ENCODE results near the gene PTGES3. TPM values are rescaled to one million over a fixed set of nuclear protein-coding genes. Genes with fewer than 3 reads are reported as not detected.

Gene PTGES3
- total and polyA plus RNA-seq, 2 of the 8 experiments (the other 6 are each of a cell fraction or from before 2014, with no cell fraction given): 111 to 464 TPM

DNA sequence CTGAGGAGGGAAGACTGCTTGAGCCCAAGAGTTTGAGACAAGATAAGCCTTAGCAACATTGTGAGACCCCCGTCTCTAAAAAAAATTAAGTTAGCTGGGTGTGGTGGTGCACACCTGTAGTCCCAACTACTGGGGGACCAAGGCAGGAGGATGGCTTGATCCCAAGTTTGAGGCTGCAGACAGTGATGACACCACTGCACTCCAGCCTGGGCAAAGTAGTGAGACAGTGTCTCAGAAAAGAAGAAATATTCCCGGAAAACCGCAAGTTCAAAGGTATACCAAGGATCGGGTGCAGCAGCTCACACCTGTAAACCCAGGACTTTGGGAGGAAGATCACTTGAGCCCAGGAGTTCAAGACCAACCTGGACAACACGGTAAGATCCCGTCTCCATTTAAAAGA, 5.8 kb downstream of the PTGES3 start:
- H4K8ac ChIP-seq (ENCODE audit: extremely low read depth, insufficient read depth, low read length): no peak overlapping the region
- FAIRE-seq (no peak), DNase-seq (ENCODE audit: low read depth in 1 of 2, low spot score in 2 of 2) (no peak)
- no peak overlapping the region for H3K27ac ChIP-seq (ENCODE audit: low read depth, low read length)
- no peak overlapping the region for H3K23ac ChIP-seq (ENCODE audit: insufficient read length)
- peaks cover 3% of the 10 kb centered on the region; the same call in 1 of the 2 replicates for H3K79me1 ChIP-seq (ENCODE audit: low read depth, low read length)
- H3K18ac ChIP-seq (ENCODE audit: extremely low read depth, low read length): no peak overlapping the region
- H2BK12ac ChIP-seq (ENCODE audit: low read depth, low read length): no peak overlapping the region
- H4K91ac ChIP-seq (replicated peaks; ENCODE audit: insufficient read length, low read length): no peak overlapping the region
- no peaks in the 10 kb centered on the region for H3K27me3 ChIP-seq (replicated peaks in 1 of 4; ENCODE audit: control insufficient read depth in 3 of 4, extremely low read depth in 1 of 4, insufficient read depth in 3 of 4, low read length in 3 of 4)
- H2AFZ ChIP-seq (ENCODE audit: low read length): no peak overlapping the region
- no peak overlapping the region for H2BK120ac ChIP-seq (replicated peaks; ENCODE audit: low read depth, low read length)
- H3K56ac ChIP-seq (replicated peaks; ENCODE audit: insufficient read length, low read depth, low read length): no peak overlapping the region
- H3K9me3 ChIP-seq (ENCODE audit: insufficient read depth in 2 of 2, low read depth in 1 of 2, low read length in 1 of 2): no peaks in the 10 kb centered on the region
- ChIA-PET CTCF (ENCODE audit: partially characterized antibody) (no interaction called here), POLR2A (ENCODE audit: partially characterized antibody) (interaction anchor here (0.6 to 52.4 kb wide), 11 partner anchors 9 to 414 kb away, joined by 3 to 1406 read pairs (median 4); partner anchors contain the start of genes ATP5F1B, NACA and PRIM1)
- H3K9ac ChIP-seq (replicated peaks in 1 of 4; ENCODE audit: extremely low read depth in 1 of 4, low read depth in 3 of 4, low read length in 3 of 4): no peak overlapping the region
- no peak overlapping the region; a peak in 1 of 4 replicates for H3K4me2 ChIP-seq (ENCODE audit: insufficient read depth in 1 of 2, low read depth in 2 of 2, low read length in 2 of 2)
- no peak overlapping the region for H3K14ac ChIP-seq (ENCODE audit: insufficient read length)
- peaks cover 0 to 37% (median 3%) of the 10 kb centered on the region in 4 experiments; a peak in 3 of 8 replicates for H3K36me3 ChIP-seq (ENCODE audit: control insufficient read depth in 2 of 4, insufficient read depth in 4 of 4, low read length in 3 of 4)
- peaks cover 0 to 3% (median 0%) of the 10 kb centered on the region in 4 experiments; a peak in 3 of 7 replicates for H3K4me1 ChIP-seq (replicated peaks in 1 of 4; ENCODE audit: control insufficient read depth in 3 of 4, insufficient read depth in 4 of 4, low read length in 3 of 4)
- peaks cover 32 to 36% of the 10 kb centered on the region in 2 experiments for H4K20me1 ChIP-seq (replicated peaks in 1 of 2; ENCODE audit: control insufficient read depth in 1 of 2, insufficient read depth in 2 of 2, low read length in 2 of 2)
- no peak overlapping the region for H2BK15ac ChIP-seq (ENCODE audit: low read length)
- no peak overlapping the region; the same call in 1 of the 2 replicates for H2BK5ac ChIP-seq (ENCODE audit: low read depth, low read length)
- H3K4ac ChIP-seq (replicated peaks; ENCODE audit: insufficient read length, low read depth, low read length): no peak overlapping the region
- H3K4me3 ChIP-seq (ENCODE audit: extremely low read depth in 1 of 4, insufficient read depth in 2 of 4, low read depth in 3 of 4, low read length in 4 of 4): no peak overlapping the region
- H3K23me2 ChIP-seq (ENCODE audit: low read depth, low read length): peaks cover 2% of the 10 kb centered on the region; the same call in 1 of the 2 replicates
- H4K5ac ChIP-seq (ENCODE audit: insufficient read length, low read depth, low read length): no peak overlapping the region
- WGBS, 2 experiments (ENCODE audit: extremely low coverage in 1 of 2, insufficient coverage in 1 of 2, insufficient read length in 1 of 2, insufficient replicate concordance in 2 of 2, low coverage in 1 of 2, low lambda C conversion rate in 2 of 2, missing lambda C conversion rate in 1 of 2): 100% methylated on average over 6 of the region's 6 CpGs; no CpG with 5 or more reads in 1 of the 2 experiments
- H2BK20ac ChIP-seq (ENCODE audit: low read length): no peak overlapping the region
- no peak overlapping the region for H2AK5ac ChIP-seq (ENCODE audit: low read depth, low read length)
- peaks cover 84 to 99% of the 10 kb centered on the region in 2 experiments for H3K79me2 ChIP-seq (ENCODE audit: control insufficient read depth in 1 of 2, insufficient read depth in 2 of 2, low read length in 2 of 2)
- TF ChIP-seq SAP30 (IDR thresholded peaks at IDR 0.05; ENCODE audit: insufficient read depth, insufficient replicate concordance, low read length) (no peak), RBBP5 (IDR thresholded peaks at IDR 0.05; ENCODE audit: borderline replicate concordance, low read depth, low read length) (no peak), RXRA (IDR thresholded peaks at IDR 0.05; ENCODE audit: insufficient read depth, low read depth, low read length) (no peak), CHD2 (IDR thresholded peaks at IDR 0.05; ENCODE audit: low read length) (no peak), SP1 (IDR thresholded peaks at IDR 0.05; ENCODE audit: low read depth, low read length) (no peak), SIN3A (conservative IDR thresholded peaks at IDR 0.05 in 1 of 2, IDR thresholded peaks at IDR 0.05 in 1 of 2; ENCODE audit: low read depth in 1 of 2, low read length in 2 of 2) (no peak), RAD21 (IDR thresholded peaks at IDR 0.05 in 1 of 2, conservative IDR thresholded peaks at IDR 0.05 in 1 of 2; ENCODE audit: low read depth in 2 of 2, low read length in 2 of 2) (no peak), BACH1 (IDR thresholded peaks at IDR 0.05; ENCODE audit: low read length) (no peak), CHD1 (IDR thresholded peaks at IDR 0.05; ENCODE audit: low read depth, low read length) (no peak), BCL11A (IDR thresholded peaks at IDR 0.05; ENCODE audit: low read depth in 2 of 2, low read length in 2 of 2) (no peak), CTCF (IDR thresholded peaks at IDR 0.05; ENCODE audit: control extremely low read depth in 1 of 3, insufficient read depth in 1 of 3, low read depth in 1 of 3, low read length in 3 of 3) (no peak)
